NK-92 treated with Interleukin-12 subunit alpha and Interleukin-12 subunit beta, amount 100 ng/mL, for 24 hours (cell line): ENCODE data around the gene ZNF318.
"Not testable (repeated sequence)": the region's sequence is repeated elsewhere in the genome, so short reads cannot be mapped to it uniquely, and the experiment has no call there.

ENCODE experiments used
- DNase-seq: peaks from one replicate; lab custom pipeline; 2025; lab: John Stamatoyannopoulos, UW

The ZNF318 gene

GRCh38 chr6:43335469-43335868 lies 34.0 kb downstream of the ZNF318 start:
- no peak for DNase-seq

- DNase-seq, result no peak
These were observed 34.9 kb downstream of the ZNF318 start for GRCh38 chr6:43334466-43335095.

DNA sequence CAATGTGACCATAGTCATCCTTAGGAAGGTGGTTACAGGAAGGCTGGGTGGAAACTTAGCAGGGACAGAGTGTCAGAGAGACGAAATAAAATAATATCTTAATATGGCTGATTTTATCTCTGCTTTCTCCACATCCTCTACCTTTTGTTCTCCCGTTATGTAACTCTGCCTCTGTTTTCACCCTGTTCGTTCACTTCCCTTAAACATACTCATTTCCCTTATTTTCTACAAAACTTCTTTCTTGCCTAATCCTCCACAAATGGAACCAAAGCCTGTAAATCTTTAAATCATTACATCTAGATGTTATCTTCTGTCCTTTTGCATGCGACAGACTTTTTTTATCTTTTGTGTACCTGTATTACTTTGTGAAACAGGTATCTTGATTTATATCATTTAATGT lies 37.6 kb downstream of the ZNF318 start:
- DNase-seq, result no peak

DNA sequence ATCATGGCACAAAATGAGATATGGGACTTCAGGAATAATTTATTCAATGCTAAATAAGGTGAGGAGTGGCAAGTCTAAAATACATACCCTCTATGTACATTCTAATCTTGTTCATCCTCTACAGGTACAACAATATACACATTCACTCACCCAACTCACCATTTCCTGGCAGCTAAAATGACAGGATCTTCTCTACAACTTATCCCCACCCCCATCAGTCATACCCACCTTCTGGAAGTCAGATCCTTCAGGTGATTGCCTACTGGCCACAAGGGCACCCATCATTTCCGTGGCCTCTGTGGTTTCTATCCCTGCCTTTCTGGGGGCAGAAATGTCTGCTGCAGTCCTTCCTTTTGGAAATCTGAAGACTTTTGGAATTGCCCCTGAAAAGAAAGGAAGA lies 38.0 kb downstream of the ZNF318 start:
- DNase-seq, result no peak

GRCh38 chr6:43328528-43328927 lies 40.9 kb downstream of the ZNF318 start:
- no peak for DNase-seq

DNA sequence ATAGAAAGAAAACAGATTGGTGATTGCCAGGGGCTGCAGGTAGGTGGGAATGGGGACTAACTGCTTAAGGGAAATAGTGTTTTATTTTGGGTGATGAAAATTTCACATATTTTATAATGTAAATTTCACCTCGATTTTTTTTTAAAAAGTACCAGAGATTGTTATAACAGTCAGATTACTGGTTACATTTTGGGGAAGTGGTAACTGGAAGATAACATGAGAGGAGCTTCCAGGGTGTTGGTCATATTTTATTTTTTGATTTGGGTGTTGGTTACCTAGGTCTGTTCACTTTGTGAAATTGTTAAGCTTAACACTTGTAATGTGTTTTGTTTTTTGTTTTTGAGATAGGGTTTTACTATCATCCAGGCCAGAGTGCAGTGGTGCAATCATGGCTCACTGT lies 43.6 kb downstream of the ZNF318 start:
- no peak for DNase-seq

DNA sequence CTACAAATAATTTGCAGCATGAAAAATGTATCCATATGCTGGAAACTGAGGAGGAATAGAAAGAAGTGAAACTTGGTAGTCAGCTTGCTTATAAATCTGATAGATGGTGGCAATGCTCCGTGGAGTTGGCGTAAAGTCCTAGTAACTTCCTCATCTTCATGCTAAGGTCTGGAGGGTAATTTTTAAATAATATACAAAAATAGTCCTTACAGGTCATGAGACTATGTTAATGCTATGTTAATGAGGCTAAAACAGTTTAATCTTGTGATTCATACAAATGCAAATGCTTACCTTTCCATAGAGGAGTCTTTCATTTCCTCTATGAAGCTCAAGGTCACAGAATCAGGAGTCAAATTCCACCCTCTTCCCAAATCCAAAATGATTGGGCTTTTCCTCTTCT lies 51.4 kb downstream of the ZNF318 start:
- DNase-seq, result no peak

DNA sequence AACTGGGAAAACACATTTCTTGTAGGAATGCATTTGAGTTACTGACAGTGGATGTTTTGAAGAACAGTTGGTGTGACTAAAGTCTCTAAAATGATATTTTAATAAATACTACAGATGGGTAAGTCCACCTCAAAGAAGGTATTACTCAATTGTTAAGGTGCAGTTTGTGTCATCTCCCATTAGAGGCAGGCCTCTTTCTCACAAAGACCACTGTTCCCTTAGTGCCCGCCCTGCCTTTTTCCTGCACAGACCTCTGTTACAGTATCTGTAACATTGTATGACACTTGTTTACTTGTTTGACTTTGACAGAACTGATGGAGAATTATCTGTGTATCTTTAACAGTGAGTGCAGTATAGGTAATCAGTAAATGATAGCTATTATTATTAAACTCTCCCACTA lies 55.6 kb downstream of the ZNF318 start:
- DNase-seq, result no peak

DNA sequence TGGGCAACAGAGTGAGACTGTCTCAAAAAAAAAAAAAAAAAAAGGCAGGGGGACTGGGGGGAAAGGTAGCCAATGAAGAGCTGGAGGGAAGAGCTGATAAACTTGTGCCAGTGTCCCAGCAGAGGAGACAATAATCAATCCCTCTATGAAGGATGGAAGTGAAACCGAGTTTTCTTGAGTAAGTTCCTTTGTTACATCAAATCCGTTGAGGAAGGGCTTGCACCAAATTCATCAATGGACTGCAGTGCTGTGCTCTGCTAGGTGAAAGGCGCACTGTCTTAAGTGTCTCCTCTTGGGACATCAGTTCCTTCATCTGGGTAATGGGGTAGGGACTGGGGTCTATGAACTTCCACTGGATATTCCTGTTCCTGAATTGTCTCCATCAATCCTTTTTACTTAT lies 57.8 kb downstream of the ZNF318 start:
- DNase-seq, result no peak

GRCh38 chr6:43310624-43311023 lies 58.8 kb downstream of the ZNF318 start:
- DNase-seq, result no peak

DNA sequence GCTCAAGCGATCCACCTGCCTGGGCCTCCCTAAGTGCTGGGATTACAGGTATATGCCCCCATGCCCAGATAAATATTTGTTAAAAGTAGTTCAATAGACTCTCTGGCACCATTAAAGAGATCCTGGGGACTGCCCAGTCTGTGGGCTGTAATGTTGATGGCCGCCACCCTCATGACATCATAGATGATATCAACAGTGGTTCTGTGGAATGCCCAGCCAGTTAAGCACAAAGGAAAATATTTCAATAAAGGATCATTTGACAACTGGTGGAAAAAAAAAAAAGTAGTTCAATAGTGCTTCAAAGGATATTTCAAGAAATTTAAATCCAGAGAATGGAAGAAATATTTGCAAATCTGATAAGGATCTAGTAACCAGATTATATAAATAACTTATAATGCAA lies 59.3 kb downstream of the ZNF318 start:
- no peak for DNase-seq

DNA sequence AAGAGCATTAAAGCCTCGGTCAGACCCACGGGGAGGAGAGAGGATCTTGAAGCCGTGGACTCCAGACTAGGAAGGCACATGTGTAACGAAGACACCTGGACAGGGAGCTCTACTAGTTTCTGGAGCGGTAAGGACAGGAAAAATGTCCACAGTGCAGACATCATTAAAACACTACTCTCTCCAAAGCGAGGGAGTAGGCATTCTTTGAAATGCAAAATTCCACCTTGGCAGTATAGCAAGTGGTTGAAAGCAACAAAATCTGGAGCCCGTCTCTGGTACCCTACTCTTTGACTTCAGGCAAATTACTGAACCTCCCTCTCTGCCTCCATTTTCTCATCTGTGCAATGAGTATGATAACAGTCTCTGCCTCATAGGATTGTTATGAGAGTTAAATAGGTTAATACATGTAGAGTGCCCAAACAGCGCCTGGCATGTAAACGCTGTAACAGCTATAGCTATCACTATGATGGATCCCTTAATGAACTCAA lies 60.4 kb downstream of the ZNF318 start:
- no peak for DNase-seq

GRCh38 chr6:43308101-43308989 lies 61.1 kb downstream of the ZNF318 start, which contains the start of gene CRIP3:
CRIP3 (minus strand) TSS chr6:43308826; CDS start chr6:43308792, 34 bp downstream.
- DNase-seq, result no peak

DNA sequence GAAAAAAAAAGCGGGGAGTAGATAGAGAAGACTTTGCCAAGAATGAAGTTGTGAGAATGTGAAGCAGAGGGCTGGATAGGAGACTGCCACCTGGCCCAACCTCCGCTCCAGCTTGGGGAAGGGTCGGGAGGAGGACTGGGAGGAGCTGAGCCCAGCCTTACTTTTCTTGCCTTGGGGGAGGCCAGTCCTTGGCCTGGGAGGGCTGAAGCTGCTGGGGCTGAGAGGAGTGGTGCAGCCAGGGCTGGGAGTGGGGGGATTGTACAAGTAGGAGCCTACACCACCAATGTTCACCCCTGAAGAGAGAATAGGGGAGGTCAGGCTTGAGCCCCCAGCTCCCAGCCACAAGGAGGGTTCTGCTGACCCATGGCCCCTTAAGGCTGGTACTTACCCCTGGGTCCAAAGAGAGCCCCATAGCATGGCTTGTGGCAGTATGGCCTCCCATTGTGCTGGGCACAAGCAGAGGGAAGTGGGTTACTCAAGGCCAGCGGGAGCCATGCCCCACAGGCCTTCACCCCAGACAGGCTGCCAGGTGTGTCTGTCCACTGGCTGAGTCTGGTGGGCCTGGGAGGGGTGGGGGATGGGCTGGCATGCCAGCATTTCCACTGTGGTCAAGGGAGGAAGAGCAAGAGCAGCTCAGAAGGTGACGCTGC lies 61.9 kb downstream of the ZNF318 start:
- DNase-seq, result no peak

- DNase-seq, result no peak
These were observed 63.4 kb downstream of the ZNF318 start for GRCh38 chr6:43306086-43306485.

- DNase-seq, result no peak
These were observed 64.6 kb downstream of the ZNF318 start for GRCh38 chr6:43304882-43305281.

GRCh38 chr6:43304361-43304760 lies 65.1 kb downstream of the ZNF318 start:
- DNase-seq, result no peak

GRCh38 chr6:43303751-43304331 lies 65.6 kb downstream of the ZNF318 start:
- no peak for DNase-seq

- DNase-seq, result not testable (repeated sequence)
These were observed 66.4 kb downstream of the ZNF318 start for GRCh38 chr6:43303006-43303405.

GRCh38 chr6:43302126-43302525 lies 67.3 kb downstream of the ZNF318 start:
- DNase-seq, result no peak

DNA sequence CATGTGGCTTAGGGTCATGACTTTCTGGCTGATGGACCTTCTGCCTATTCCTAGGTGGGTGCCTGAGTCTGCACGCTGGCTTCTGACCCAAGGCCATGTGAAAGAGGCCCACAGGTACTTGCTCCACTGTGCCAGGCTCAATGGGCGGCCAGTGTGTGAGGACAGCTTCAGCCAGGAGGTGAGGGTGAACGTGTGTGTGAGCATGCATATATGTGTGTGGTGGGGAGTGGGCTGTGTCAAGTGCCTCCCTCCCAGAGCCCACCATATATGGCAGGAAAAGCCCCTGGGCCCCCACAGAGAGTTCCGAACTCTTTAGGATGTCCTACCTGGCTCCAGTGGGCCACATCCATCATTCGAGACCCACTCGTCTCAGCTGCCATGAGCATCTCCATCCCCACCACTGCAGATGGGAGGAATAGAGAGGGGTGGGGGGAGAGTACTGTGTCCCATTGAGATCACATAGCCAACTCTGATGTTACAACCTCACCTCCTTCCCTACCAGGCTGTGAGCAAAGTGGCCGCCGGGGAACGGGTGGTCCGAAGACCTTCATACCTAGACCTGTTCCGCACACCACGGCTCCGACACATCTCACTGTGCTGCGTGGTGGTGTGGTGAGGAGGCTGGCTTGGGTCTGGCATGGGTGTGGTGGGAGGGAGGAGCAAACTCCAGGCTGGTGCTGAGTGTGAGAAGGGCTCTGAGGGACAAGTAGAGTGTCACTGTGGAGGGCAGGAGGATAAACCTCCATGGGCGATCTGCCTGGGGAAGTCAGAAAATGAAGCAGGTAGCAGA lies 68.2 kb downstream of the ZNF318 start:
- no peak for DNase-seq
